Liver (tissue), 9 donors: ENCODE measurements around the gene ARHGEF40. TPM values are rescaled to one million over a fixed set of nuclear protein-coding genes. Genes with fewer than 3 reads are reported as not detected.

ENCODE experiments used
- DNase-seq: peaks from one replicate; pipeline ENCODE4 v3.0.0-alpha.2; 2017; ENCODE audit warnings: low spot score
- H3K27ac ChIP-seq, 2 donors: one replicate each; pipeline ENCODE4 v1.7.0; 2013; ENCODE audit warnings: inconsistent platforms in 2 of 2, low read length in 2 of 2, control low read depth in 1 of 2, low read depth in 1 of 2, mild to moderate bottlenecking in 1 of 2
- H3K27me3 ChIP-seq, 4 donors: one replicate each; pipeline versions ENCODE4 v1.6.1 to v1.7.0; 2013; ENCODE audit warnings: low read length in 3 of 4, inconsistent platforms in 1 of 4, mild to moderate bottlenecking in 1 of 4, moderate library complexity in 1 of 4; ENCODE audit not compliant: control insufficient read depth in 4 of 4, insufficient read depth in 4 of 4
- H3K36me3 ChIP-seq, 4 donors: one replicate each; pipeline versions ENCODE4 v1.6.1 to v1.7.0; 2013; ENCODE audit warnings: low read length in 3 of 4, mild to moderate bottlenecking in 3 of 4, low read depth in 1 of 4, moderate library complexity in 1 of 4; ENCODE audit not compliant: control insufficient read depth in 4 of 4, insufficient read depth in 3 of 4
- H3K4me1 ChIP-seq, 4 donors: one replicate each; pipeline versions ENCODE4 v1.6.1 to v1.7.0; 2013; ENCODE audit warnings: low read length in 3 of 4, mild to moderate bottlenecking in 3 of 4, moderate library complexity in 1 of 4; ENCODE audit not compliant: control insufficient read depth in 4 of 4, insufficient read depth in 4 of 4
- H3K4me3 ChIP-seq, 3 donors: one replicate each; pipeline versions ENCODE4 v1.6.1 to v1.7.0; 2013; ENCODE audit warnings: low read length in 3 of 3, control low read depth in 1 of 3, low read depth in 1 of 3, mild to moderate bottlenecking in 1 of 3
- H3K9ac ChIP-seq, 2 donors: one replicate each; pipeline ENCODE4 v1.7.0; 2013; ENCODE audit warnings: low read length in 2 of 2, mild to moderate bottlenecking in 2 of 2, moderate library complexity in 2 of 2, control low read depth in 1 of 2, low read depth in 1 of 2
- H3K9me3 ChIP-seq, 4 donors: one replicate each; pipeline versions ENCODE4 v1.6.1 to v1.7.0; 2013; ENCODE audit warnings: low read length in 3 of 4; ENCODE audit not compliant: control insufficient read depth in 4 of 4
- EGR1 ChIP-seq, 2 donors: IDR thresholded peaks; 2 replicates each; pipeline ENCODE4 v1.6.1; 2016 to 2018; ENCODE audit warnings: antibody characterized with exemption in 2 of 2, low read depth in 2 of 2
- FOXA1 ChIP-seq: IDR thresholded peaks from 2 replicates; pipeline ENCODE4 v1.6.1; 2016; ENCODE audit warnings: antibody characterized with exemption
- FOXA2 ChIP-seq: IDR thresholded peaks from 2 replicates; pipeline ENCODE4 v1.6.1; 2016; ENCODE audit warnings: antibody characterized with exemption
- GABPA ChIP-seq, 2 donors: IDR thresholded peaks in 1 of 2; conservative IDR thresholded peaks in 1 of 2; 2 replicates each; pipeline ENCODE4 v1.6.1; 2016; ENCODE audit warnings: antibody characterized with exemption in 2 of 2, mild to moderate bottlenecking in 1 of 2, moderate library complexity in 1 of 2
- HNF4A ChIP-seq, 2 donors: conservative IDR thresholded peaks; 2 replicates each; pipeline ENCODE4 v1.6.1; 2016; ENCODE audit warnings: antibody characterized with exemption in 2 of 2, mild to moderate bottlenecking in 2 of 2
- HNF4G ChIP-seq: IDR thresholded peaks from 2 replicates; pipeline ENCODE4 v1.6.1; 2016; ENCODE audit warnings: antibody characterized with exemption
- JUND ChIP-seq, 2 donors: IDR thresholded peaks; 2 replicates each; pipeline ENCODE4 v1.6.1; 2016; ENCODE audit warnings: antibody characterized with exemption in 2 of 2
- NR2F2 ChIP-seq: IDR thresholded peaks from 2 replicates; pipeline ENCODE4 v1.6.1; 2016; ENCODE audit warnings: antibody characterized with exemption
- RAD21 ChIP-seq, 2 donors: IDR thresholded peaks; 2 replicates each; pipeline ENCODE4 v1.6.1; 2016; ENCODE audit warnings: antibody characterized with exemption in 2 of 2, mild to moderate bottlenecking in 2 of 2
- RXRA ChIP-seq, 2 donors: IDR thresholded peaks; 2 replicates each; pipeline ENCODE4 v1.6.1; 2017 to 2018; ENCODE audit warnings: antibody characterized with exemption in 2 of 2, mild to moderate bottlenecking in 1 of 2
- SP1 ChIP-seq: IDR thresholded peaks from 2 replicates; pipeline ENCODE4 v1.6.1; 2018; ENCODE audit warnings: antibody characterized with exemption, mild to moderate bottlenecking
- TAF1 ChIP-seq: conservative IDR thresholded peaks from 2 replicates; pipeline ENCODE4 v1.6.1; 2016; ENCODE audit warnings: antibody characterized with exemption, mild to moderate bottlenecking
- YY1 ChIP-seq: IDR thresholded peaks from 2 replicates; pipeline ENCODE4 v1.6.1; 2016; ENCODE audit warnings: antibody characterized with exemption, mild to moderate bottlenecking
- WGBS: extraction: QIAGEN DNeasy Blood & Tissue Kit; methylation state at CpG from one replicate; pipeline ENCODE4 v1.1.7; 2013; 5-methylcytosine and 5-hydroxymethylcytosine counted together
- polyA plus RNA-seq, 2 donors: library from polyadenylated mRNA; stranded (reverse) in 1 of 2; unstranded in 1 of 2; fragments of 200-250 nt in 1 of 2; fragments of >200 nt in 1 of 2; fragmentation: Nextera tagmentation in 1 of 2; extraction: Ambion mirVana in 1 of 2; gene quantifications; one replicate each; pipeline versions ENCODE4 v1.2.1 to v1.2.3, GENCODE V29; 2013 to 2015
- total RNA-seq, 2 donors: library from RNA; depleted of rRNA; stranded (reverse); fragments of >200 nt; gene quantifications; one replicate each; pipeline ENCODE4 v1.2.3, GENCODE V29; 2014
- TF ChIP-seq, protein P1 (sequence below): IDR thresholded peaks from 2 replicates; pipeline ENCODE4 v1.6.1; 2016; ENCODE audit warnings: antibody characterized with exemption
- TF ChIP-seq, protein P2 (sequence below): fragments of 150-350 bp; IDR thresholded peaks from 2 replicates; pipeline ENCODE4 v1.5.1; 2017; ENCODE audit warnings: improper control_type of control experiment, low read depth, low read length; ENCODE audit not compliant: missing input control
- TF ChIP-seq, protein P3 (sequence below): IDR thresholded peaks from 2 replicates; pipeline ENCODE4 v1.6.1; 2016; ENCODE audit warnings: antibody characterized with exemption
- TF ChIP-seq, protein P4 (sequence below): IDR thresholded peaks from 2 replicates; pipeline ENCODE4 v1.6.1; 2016; ENCODE audit warnings: antibody characterized with exemption, mild to moderate bottlenecking
- TF ChIP-seq, protein P5 (sequence below): IDR thresholded peaks from 2 replicates; pipeline ENCODE4 v1.6.1; 2016; ENCODE audit warnings: antibody characterized with exemption
- donor health status: healthy.
- donor health status: healthy.
- donor health status: healthy.
- donor health status: healthy.
- donor health status: healthy.

ARHGEF40 gene
- total and polyA plus RNA-seq, 4 donors: 9.3 to 42.5 (median 16.9) TPM

DNA sequence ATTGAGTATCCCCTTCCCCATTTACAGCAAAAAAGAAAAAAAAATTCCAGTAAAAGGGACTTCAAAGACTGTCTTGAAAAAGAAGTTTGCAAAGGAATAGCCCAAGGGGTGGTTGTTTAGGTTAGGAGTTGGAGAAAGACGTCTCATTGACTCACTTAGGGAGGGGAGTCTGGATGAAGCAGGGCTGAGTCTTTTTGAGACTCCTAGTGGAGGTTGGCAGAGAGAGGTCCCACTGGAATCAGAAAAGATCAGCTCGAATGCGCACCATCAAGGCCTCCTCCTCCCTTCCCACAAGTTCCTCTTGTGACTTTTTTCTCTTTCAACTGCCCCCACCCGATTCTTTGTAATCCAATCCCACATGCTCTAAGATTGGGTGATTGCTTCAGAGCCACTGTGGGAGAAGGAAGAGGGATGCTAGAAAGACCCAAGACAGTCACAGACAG, 1.9 kb downstream of the ARHGEF40 start:
- Histone ChIP-seq H3K27ac (peak overlapping the region; percentile 62 to 85), H3K36me3 (peaks cover 5 to 22% (median 13%) of the 10 kb centered on the region in 4 donors), H3K27me3 (no peaks in the 10 kb centered on the region), H3K9me3 (no peaks in the 10 kb centered on the region), H3K4me3 (peak overlapping the region in 1 of 3 donors; percentile 83), H3K4me1 (peaks cover 9 to 53% (median 40%) of the 10 kb centered on the region in 4 donors), H3K9ac (no peak overlapping the region)
- TF ChIP-seq, protein P1, sequence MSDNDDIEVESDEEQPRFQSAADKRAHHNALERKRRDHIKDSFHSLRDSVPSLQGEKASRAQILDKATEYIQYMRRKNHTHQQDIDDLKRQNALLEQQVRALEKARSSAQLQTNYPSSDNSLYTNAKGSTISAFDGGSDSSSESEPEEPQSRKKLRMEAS: no peak
- TF ChIP-seq RXRA (IDR thresholded peaks at IDR 0.05) (no peak), HNF4G (no peak)
- WGBS: 57% methylated on average over 4 of the region's 4 CpGs
- DNase-seq: no peak

DNA sequence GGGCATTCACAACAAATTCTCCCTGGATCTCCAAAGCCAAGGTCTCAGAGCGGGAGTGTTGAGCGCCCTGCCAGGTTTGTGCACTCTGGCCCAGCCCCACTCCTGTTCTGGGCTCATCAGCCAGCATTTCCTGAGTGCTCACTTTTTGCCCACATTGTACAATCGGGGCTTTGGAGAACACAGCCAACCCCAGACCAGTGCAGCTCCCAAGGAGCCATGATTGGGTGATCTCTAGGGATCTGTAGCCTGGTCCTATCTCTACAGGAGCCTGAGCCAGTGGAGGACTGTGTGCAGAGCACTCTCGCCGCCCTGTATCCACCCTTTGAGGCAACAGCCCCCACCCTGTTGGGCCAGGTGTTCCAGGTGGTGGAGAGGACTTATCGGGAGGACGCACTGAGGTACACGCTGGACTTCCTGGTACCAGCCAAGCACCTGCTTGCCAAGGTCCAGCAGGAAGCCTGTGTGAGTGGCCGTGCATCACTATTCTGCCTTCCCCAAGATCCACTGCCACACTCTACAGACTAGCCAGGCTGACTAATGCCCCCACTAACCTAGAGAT, 2.8 kb downstream of the ARHGEF40 start:
- 77% methylated on average over 9 of the region's 9 CpGs for WGBS
- Histone ChIP-seq H3K9me3 (no peaks in the 10 kb centered on the region), H3K27ac (peak overlapping the region in 1 of 2 donors; percentile 62), H3K36me3 (peaks cover 5 to 27% (median 13%) of the 10 kb centered on the region in 4 donors), H3K9ac (no peak overlapping the region), H3K4me1 (peaks cover 9 to 45% (median 34%) of the 10 kb centered on the region in 4 donors), H3K4me3 (no peak overlapping the region), H3K27me3 (no peaks in the 10 kb centered on the region)
- DNase-seq: no peak
- TF ChIP-seq, protein P1: no peak
- TF ChIP-seq, protein P2, sequence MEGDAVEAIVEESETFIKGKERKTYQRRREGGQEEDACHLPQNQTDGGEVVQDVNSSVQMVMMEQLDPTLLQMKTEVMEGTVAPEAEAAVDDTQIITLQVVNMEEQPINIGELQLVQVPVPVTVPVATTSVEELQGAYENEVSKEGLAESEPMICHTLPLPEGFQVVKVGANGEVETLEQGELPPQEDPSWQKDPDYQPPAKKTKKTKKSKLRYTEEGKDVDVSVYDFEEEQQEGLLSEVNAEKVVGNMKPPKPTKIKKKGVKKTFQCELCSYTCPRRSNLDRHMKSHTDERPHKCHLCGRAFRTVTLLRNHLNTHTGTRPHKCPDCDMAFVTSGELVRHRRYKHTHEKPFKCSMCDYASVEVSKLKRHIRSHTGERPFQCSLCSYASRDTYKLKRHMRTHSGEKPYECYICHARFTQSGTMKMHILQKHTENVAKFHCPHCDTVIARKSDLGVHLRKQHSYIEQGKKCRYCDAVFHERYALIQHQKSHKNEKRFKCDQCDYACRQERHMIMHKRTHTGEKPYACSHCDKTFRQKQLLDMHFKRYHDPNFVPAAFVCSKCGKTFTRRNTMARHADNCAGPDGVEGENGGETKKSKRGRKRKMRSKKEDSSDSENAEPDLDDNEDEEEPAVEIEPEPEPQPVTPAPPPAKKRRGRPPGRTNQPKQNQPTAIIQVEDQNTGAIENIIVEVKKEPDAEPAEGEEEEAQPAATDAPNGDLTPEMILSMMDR: no peak
- TF ChIP-seq YY1 (no peak), RXRA (IDR thresholded peaks at IDR 0.05) (no peak), FOXA1 (no peak), GABPA (IDR thresholded peaks at IDR 0.05 in 1 of 2, conservative IDR thresholded peaks at IDR 0.05 in 1 of 2) (no peak), TAF1 (no peak), RAD21 (IDR thresholded peaks at IDR 0.05) (no peak), FOXA2 (no peak), EGR1 (IDR thresholded peaks at IDR 0.05; ENCODE audit: low read depth in 2 of 2) (no peak), JUND (IDR thresholded peaks at IDR 0.05) (no peak), HNF4G (no peak), NR2F2 (no peak), SP1 (no peak), HNF4A (conservative IDR thresholded peaks at IDR 0.05) (no peak)
- TF ChIP-seq, protein P3, sequence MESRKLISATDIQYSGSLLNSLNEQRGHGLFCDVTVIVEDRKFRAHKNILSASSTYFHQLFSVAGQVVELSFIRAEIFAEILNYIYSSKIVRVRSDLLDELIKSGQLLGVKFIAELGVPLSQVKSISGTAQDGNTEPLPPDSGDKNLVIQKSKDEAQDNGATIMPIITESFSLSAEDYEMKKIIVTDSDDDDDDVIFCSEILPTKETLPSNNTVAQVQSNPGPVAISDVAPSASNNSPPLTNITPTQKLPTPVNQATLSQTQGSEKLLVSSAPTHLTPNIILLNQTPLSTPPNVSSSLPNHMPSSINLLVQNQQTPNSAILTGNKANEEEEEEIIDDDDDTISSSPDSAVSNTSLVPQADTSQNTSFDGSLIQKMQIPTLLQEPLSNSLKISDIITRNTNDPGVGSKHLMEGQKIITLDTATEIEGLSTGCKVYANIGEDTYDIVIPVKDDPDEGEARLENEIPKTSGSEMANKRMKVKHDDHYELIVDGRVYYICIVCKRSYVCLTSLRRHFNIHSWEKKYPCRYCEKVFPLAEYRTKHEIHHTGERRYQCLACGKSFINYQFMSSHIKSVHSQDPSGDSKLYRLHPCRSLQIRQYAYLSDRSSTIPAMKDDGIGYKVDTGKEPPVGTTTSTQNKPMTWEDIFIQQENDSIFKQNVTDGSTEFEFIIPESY: no peak
- TF ChIP-seq, protein P4, sequence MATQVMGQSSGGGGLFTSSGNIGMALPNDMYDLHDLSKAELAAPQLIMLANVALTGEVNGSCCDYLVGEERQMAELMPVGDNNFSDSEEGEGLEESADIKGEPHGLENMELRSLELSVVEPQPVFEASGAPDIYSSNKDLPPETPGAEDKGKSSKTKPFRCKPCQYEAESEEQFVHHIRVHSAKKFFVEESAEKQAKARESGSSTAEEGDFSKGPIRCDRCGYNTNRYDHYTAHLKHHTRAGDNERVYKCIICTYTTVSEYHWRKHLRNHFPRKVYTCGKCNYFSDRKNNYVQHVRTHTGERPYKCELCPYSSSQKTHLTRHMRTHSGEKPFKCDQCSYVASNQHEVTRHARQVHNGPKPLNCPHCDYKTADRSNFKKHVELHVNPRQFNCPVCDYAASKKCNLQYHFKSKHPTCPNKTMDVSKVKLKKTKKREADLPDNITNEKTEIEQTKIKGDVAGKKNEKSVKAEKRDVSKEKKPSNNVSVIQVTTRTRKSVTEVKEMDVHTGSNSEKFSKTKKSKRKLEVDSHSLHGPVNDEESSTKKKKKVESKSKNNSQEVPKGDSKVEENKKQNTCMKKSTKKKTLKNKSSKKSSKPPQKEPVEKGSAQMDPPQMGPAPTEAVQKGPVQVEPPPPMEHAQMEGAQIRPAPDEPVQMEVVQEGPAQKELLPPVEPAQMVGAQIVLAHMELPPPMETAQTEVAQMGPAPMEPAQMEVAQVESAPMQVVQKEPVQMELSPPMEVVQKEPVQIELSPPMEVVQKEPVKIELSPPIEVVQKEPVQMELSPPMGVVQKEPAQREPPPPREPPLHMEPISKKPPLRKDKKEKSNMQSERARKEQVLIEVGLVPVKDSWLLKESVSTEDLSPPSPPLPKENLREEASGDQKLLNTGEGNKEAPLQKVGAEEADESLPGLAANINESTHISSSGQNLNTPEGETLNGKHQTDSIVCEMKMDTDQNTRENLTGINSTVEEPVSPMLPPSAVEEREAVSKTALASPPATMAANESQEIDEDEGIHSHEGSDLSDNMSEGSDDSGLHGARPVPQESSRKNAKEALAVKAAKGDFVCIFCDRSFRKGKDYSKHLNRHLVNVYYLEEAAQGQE: no peak
- TF ChIP-seq, protein P5, sequence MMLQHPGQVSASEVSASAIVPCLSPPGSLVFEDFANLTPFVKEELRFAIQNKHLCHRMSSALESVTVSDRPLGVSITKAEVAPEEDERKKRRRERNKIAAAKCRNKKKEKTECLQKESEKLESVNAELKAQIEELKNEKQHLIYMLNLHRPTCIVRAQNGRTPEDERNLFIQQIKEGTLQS: no peak
